ENCODE results near the gene CD300LF.

The CD300LF gene

DNA sequence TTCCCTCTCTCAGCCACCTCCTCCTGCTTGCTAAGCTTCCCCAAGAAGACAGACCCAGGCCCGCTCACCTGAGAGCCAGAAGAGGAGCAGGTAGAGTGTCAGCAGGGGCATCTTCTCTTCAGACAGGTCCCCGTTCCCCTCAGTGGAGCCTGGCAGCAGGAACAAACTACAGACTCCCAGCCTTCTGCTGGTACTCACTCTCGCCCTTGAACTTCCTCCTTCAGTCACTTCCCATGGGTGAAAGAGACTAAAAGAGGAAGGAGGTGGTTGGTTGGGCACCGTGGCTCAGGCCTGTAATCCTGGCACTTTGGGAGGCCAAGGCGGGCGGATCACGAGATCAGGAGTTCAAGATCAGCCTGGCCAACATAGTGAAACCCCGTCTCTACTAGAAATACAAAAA, at the start of gene CD300LF:
TSS of gene CD300LF (minus strand) at position 168 of the 400 bp plus-strand sequence. CDS start at position 111, 57 bp downstream.
- DNase-seq: no peak

DNA sequence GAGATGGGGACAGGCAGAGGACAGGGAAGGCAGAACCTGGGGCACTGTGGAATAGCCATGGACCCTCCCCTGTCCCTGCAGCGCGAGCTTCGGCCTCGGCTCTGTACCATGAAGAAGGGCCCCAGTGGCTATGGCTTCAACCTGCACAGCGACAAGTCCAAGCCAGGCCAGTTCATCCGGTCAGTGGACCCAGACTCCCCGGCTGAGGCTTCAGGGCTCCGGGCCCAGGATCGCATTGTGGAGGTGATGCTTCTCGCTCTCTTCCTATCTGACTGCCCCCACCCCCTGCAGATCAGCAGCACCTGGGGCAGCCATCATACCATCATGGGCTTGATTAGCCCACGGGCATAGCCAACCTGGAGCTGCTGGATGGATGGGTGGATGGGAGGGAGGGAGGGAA, 49.2 kb upstream of the CD300LF start:
- no peak for DNase-seq

- no peak for DNase-seq
Measured at GRCh38 chr17:74761419-74761818, 48.7 kb upstream of the CD300LF start.

DNA sequence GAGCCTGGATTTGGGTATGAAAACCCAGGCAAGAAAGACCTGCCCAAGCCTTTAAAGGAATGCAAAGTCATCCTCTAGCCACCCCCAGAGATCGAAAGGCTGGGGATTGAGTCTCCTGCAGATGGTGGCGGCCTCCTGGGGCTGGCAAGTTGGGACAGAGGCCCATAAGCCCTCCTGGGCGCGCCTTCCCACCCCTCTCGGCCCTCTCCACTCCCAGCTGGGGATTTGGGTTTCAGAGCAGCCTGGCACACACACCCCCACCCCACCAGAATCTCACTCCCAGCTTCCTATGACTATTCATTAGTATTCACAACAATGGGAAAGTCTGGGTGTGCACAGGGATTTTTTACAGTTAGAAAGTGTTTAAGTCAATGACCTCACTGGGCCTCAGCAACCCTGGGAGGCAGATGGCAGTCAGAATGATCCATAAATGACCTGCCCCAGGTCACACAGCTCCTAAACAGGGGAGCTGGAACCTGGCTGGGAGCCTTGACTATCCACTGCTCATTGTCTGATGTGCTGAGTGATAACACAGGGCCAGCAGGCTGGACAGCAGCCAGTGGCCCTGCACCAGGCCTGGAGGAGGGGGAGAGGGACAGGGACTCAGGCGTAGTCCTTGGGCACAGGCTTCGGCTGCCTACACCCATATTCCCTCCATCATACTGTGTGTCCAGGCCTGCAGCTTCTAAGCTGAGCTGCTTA, 47.8 kb upstream of the CD300LF start:
- DNase-seq: no peak

DNA sequence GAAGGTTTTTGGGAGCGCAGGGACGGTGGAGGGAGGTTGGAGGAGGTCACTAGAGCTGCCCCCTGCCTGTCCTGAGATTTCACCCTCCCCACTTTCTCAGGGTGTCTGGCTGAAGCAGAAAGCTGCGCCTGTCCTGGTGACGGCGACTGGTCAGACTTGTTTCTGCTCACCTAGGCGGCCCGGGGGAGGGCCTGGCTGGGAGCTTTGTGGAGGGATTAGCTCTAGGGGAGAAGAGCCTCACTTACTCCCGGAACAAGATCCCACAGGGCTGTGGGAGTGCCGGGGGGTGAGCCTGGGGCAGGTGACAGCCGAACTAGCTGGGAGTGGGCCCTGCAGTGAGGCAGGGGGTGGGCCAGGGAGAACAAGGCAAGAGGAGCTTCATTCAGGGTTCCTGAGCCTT, 47.2 kb upstream of the CD300LF start:
- DNase-seq: no peak

DNA sequence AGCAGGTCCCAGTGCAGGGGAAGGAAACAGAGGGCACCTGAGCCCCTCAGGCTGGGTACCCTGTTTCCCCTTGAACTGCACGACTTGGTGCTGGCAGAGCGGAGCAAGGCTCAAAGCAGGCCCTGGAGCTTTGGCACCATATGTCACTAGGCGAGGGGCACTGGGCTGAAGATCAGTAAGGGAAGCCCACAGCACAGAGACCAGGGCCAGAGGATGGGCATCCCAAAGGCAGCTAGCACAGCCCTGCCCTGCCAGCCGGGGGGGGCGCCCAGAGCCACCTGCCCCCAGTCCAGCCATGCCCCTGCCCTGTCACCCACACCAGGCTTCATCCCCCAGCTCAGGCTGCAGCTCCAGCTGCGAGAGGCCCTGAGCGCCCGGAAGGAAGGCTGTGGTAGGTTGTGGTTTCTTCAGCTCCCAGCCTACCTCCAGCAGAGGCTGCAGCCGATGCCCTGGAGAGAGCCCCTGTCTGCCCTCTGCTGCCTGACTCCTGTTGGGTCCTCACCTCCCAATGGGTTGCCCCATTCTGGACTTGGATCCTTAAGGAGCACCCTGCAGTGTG, 46.6 kb upstream of the CD300LF start:
- no peak for DNase-seq

- DNase-seq: no peak
Measured at GRCh38 chr17:74758848-74759168, 46.1 kb upstream of the CD300LF start.

- DNase-seq: no peak
Measured at GRCh38 chr17:74757931-74758847, 45.5 kb upstream of the CD300LF start.

DNA sequence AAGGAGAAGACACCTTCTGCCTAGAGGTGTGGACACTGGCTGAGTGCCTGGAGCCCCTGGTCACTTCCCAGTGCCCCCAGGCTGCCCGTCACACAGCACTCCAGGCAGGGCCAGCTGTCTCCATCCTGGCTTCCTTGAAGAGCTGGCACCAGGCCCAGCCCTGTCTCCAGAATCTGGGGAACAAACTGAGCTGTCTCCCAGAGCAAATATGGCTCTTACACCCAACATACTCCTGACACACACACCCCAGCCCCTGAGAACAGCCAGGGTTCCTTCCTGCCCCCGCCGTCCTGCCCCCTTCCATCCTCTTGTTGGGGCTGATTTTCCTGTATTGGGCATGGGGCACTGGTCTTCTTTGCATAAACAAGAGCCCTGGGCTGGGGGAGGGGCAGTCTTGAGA, 44.8 kb upstream of the CD300LF start:
- DNase-seq: no peak

- DNase-seq: no peak
Measured at GRCh38 chr17:74756891-74757290, 44.2 kb upstream of the CD300LF start.

GRCh38 chr17:74755533-74755932, 42.8 kb upstream of the CD300LF start:
- no peak for DNase-seq

DNA sequence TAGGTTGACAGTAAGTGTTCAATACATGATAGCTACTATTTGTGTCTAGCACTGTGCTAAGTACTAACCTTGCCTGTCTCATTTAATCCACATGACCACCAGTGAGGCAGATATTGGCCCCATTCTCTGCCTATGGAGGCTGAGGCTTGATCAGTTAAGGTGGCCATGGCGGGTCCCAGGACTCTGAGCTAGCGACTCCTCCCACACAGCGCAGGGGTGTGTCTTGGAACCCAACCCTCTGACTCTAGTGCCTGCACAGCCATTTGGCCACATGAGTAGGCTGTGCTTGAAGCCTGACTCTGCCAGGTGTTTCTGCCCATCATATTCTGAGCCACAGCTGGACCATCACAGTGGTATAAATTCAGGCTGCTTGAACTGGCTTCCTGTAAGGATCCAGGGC, 42.1 kb upstream of the CD300LF start:
- DNase-seq: no peak

- DNase-seq: no peak
Measured at GRCh38 chr17:74752822-74753401, 40.2 kb upstream of the CD300LF start.

GRCh38 chr17:74752415-74752814, 39.7 kb upstream of the CD300LF start:
- no peak for DNase-seq

- no peak for DNase-seq
Measured at GRCh38 chr17:74750327-74751069, 37.8 kb upstream of the CD300LF start.

DNA sequence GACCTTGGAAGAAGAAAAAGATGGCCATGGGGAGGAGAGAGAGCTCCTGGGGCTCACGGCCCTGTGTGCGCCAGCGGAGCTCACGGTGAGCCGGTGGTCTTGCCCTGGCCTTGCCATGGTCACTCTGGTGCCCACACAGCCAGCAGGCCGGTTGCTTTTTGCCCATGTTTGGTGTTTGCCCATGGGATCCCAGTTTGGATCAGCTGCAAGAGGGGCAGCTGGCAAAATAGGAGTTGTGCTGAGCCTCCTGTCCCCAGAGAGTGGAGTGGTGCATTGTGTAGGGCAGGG, 37.3 kb upstream of the CD300LF start:
- DNase-seq: no peak

- no peak for DNase-seq
Measured at GRCh38 chr17:74749279-74750038, 36.7 kb upstream of the CD300LF start.

DNA sequence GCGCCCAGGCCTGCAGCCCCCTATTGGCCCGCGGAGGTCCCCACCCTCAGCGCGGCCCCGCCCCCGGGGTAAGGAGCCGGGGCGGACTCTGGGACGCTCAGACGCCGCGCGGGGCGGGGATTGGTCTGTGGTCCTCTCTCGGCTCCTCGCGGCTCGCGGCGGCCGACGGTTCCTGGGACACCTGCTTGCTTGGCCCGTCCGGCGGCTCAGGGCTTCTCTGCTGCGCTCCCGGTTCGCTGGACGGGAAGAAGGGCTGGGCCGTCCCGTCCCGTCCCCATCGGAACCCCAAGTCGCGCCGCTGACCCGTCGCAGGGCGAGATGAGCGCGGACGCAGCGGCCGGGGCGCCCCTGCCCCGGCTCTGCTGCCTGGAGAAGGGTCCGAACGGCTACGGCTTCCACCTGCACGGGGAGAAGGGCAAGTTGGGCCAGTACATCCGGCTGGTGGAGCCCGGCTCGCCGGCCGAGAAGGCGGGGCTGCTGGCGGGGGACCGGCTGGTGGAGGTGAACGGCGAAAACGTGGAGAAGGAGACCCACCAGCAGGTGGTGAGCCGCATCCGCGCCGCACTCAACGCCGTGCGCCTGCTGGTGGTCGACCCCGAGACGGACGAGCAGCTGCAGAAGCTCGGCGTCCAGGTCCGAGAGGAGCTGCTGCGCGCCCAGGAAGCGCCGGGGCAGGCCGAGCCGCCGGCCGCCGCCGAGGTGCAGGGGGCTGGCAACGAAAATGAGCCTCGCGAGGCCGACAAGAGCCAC, 36.0 kb upstream of the CD300LF start, which contains the start of gene NHERF1:
TSS of gene NHERF1 (plus strand) at position 100 of the 750 bp plus-strand sequence. CDS start at position 319, 219 bp downstream.
- DNase-seq: peak; percentile 96

DNA sequence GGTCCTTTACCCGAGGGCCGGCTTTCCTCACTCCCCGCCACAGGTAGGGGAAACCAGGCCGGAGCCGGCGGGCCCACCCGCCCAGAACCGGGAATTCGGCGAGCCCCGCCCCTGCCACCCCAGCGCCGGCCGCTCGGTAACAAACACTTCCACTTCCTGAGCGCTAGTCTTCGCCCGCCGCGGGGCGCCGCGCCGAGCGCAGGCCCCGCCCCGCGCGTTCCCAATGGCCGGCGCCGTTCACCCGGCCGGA, 35.5 kb upstream of the CD300LF start:
- no peak for DNase-seq

DNA sequence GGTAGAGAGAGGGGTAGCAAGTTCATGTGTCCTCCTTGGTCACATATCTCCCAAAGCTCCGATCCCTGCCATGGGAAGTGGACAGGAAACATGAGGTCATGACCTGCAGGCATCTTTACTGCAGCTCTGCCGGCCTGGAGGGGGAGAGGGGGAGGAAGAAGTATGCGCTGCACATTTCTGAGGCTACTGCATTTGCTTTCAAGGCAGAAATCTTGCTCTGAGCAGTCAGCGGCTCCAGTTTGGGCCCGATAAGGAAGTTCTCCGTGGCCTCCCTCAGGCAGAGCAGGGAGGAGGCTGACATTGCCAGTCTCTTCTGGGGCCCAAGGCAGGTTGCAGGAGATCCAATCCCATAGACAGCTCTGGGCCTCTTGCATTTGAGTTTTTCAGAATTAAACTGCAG, 34.2 kb upstream of the CD300LF start:
- no peak for DNase-seq

- DNase-seq: no peak
Measured at GRCh38 chr17:74746376-74746775, 33.7 kb upstream of the CD300LF start.
